PFSK-1 (cell line): ENCODE measurements around the gene ZNF185.

Source experiments
- FOXP2 ChIP-seq: optimal IDR thresholded peaks from 2 replicates; pipeline ENCODE3; 2011; ENCODE audit warnings: borderline replicate concordance, control low read depth, inconsistent platforms; ENCODE audit not compliant: insufficient read depth; ENCODE audit errors: extremely low read length, extremely low read depth
- POLR2AphosphoS5 ChIP-seq: IDR thresholded peaks from 2 replicates; pipeline ENCODE4 v1.6.1; 2012; ENCODE audit warnings: low read depth, mild to moderate bottlenecking, control low read depth, low read length, moderate library complexity
- SIN3A ChIP-seq: IDR thresholded peaks from 2 replicates; pipeline ENCODE4 v1.6.1; 2012; ENCODE audit warnings: mild to moderate bottlenecking, low read length, moderate library complexity, borderline replicate concordance; ENCODE audit not compliant: insufficient read depth
- TAF1 ChIP-seq: IDR thresholded peaks from 2 replicates; pipeline ENCODE4 v1.6.1; 2012; ENCODE audit warnings: low read length, control low read depth, borderline replicate concordance; ENCODE audit not compliant: insufficient read depth
- TF ChIP-seq, protein P1 (sequence below), 2 experiments: IDR thresholded peaks; 2 replicates each; pipeline versions ENCODE4 v1.6.1 to v1.8.0; 2011 to 2012; ENCODE audit warnings: low read depth in 2 of 2, low read length in 2 of 2, control low read depth in 1 of 2, inconsistent platforms in 1 of 2, mild to moderate bottlenecking in 1 of 2, moderate library complexity in 1 of 2; ENCODE audit not compliant: insufficient read depth in 1 of 2

Gene ZNF185

DNA sequence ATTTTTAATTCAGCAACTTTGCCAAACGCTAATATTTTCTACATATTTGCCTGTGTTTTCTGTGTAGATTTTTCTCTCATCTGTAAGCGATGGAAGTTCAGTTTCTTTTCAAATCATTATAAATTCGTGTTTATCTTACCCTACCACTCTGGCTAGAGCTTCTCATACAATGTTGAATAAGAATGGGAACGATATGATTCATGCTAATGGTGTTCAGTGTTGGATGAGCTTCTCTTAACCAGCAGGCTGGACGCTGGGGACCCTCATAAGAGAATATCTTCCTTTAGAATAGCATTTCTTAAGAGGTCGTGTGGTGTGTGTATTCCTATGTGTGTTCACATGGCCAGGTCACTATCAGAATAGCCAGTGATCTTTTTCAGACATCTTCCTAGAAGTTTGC is 36.0 kb upstream of the ZNF185 start:
- no peak for TF ChIP-seq SIN3A
- TF ChIP-seq, protein P1, sequence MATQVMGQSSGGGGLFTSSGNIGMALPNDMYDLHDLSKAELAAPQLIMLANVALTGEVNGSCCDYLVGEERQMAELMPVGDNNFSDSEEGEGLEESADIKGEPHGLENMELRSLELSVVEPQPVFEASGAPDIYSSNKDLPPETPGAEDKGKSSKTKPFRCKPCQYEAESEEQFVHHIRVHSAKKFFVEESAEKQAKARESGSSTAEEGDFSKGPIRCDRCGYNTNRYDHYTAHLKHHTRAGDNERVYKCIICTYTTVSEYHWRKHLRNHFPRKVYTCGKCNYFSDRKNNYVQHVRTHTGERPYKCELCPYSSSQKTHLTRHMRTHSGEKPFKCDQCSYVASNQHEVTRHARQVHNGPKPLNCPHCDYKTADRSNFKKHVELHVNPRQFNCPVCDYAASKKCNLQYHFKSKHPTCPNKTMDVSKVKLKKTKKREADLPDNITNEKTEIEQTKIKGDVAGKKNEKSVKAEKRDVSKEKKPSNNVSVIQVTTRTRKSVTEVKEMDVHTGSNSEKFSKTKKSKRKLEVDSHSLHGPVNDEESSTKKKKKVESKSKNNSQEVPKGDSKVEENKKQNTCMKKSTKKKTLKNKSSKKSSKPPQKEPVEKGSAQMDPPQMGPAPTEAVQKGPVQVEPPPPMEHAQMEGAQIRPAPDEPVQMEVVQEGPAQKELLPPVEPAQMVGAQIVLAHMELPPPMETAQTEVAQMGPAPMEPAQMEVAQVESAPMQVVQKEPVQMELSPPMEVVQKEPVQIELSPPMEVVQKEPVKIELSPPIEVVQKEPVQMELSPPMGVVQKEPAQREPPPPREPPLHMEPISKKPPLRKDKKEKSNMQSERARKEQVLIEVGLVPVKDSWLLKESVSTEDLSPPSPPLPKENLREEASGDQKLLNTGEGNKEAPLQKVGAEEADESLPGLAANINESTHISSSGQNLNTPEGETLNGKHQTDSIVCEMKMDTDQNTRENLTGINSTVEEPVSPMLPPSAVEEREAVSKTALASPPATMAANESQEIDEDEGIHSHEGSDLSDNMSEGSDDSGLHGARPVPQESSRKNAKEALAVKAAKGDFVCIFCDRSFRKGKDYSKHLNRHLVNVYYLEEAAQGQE (IDR thresholded peaks at IDR 0.05; ENCODE audit: insufficient read depth in 1 of 2, low read depth in 2 of 2, low read length in 2 of 2): no peak
- TF ChIP-seq TAF1: no peak
- no peak for TF ChIP-seq FOXP2
- TF ChIP-seq POLR2AphosphoS5: no peak

DNA sequence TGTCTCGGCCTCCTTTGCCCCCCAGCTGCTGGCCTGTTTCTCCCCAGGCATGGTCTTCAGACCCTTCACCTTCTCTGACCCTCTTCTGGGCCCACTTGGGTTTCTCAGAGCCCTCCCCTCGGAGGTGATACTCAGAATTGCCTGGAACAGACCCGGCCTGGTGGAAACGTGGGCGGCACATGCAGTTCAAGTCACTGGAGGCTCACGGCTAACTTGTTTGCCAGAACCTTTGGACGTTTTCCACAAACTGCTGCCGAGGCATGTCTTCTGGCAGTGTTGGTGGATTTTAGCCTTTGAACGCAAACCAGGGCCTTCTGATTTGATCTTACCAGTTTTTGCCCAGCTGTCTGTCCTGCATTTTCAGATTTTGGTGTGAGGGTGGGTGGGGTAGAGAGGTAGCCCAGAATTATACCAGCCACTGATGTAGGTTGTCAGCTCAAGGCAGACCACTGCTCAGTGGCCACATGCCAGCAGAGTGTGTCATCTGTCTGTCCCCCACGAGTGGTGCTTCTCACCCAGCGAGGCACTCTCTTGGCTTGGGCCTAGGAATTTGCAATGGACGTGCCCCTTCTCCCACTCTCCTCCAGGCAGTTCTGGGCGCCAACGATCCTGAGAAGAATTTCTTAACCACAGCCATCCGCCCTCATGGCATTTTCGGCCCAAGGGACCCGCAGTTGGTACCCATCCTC is 32.5 kb upstream of the ZNF185 start:
- TF ChIP-seq POLR2AphosphoS5: no peak
- no peak for TF ChIP-seq TAF1
- TF ChIP-seq FOXP2: no peak
- TF ChIP-seq SIN3A: no peak

DNA sequence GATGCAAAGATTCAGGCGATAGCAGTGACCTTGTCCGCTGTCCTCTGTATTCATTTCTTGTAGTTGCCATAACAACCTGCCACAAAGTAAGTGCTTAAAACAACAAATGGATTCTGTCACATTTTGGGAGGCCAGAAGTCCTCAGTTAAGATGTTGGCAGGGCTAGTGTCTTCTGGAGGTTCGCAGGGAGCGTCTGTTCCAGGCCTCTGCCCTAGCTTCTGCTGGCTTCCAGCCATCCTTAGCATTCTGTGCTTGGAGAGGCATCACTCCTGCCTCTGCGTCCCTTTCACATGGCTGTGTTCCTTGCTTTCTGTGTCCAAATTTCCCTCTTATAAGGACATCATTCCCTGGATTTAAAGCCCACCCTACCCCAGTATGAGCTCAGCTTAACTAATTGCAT is 31.5 kb upstream of the ZNF185 start:
- TF ChIP-seq, protein P1 (IDR thresholded peaks at IDR 0.05; ENCODE audit: insufficient read depth in 1 of 2, low read depth in 2 of 2, low read length in 2 of 2): no peak
- TF ChIP-seq POLR2AphosphoS5 (no peak), SIN3A (no peak), TAF1 (no peak), FOXP2 (no peak)

DNA sequence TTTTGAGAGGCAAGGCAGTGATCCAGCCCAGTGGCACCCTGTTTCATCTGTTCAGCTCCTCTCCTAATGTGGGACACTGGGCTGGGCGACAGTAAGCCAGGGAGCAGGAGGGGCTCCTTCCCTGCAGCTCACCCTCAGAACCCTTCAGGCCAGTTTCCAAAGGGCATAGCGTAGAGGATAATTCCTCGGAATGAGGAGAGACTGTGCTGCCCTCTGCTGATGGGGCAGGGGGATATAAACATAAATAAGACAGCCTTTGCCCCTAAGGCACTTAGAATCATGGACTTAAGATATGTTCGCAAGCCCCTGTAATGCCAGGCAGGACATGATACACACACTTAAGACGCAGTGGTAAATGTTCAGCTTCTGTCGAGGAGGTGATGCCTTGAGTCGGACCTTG is 27.9 kb upstream of the ZNF185 start:
- TF ChIP-seq, protein P1 (IDR thresholded peaks at IDR 0.05; ENCODE audit: insufficient read depth in 1 of 2, low read depth in 2 of 2, low read length in 2 of 2): no peak
- TF ChIP-seq POLR2AphosphoS5 (no peak), SIN3A (no peak)

DNA sequence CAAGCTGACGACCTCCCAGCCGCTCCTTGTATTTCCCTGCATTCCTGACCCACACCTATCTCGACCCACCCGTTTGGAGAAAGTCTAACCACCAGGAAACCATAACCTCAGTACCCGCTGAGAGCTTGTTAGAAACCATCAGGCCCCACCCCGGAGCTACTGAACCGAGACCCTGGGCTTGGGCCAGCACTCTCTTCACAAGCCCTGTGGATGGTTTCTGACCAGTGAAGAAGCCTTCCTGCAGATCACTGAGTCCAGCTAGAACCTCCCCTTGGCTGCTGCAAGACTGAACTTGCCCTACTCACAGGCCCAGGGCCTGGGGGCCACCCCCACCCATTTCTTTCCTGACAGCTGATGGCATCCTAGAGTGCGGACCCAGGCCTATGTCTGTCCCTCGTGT is 26.6 kb upstream of the ZNF185 start:
- TF ChIP-seq FOXP2: no peak
- TF ChIP-seq, protein P1 (IDR thresholded peaks at IDR 0.05; ENCODE audit: insufficient read depth in 1 of 2, low read depth in 2 of 2, low read length in 2 of 2): no peak
- no peak for TF ChIP-seq TAF1
- no peak for TF ChIP-seq SIN3A
- TF ChIP-seq POLR2AphosphoS5: no peak
